Activated CD4-positive, alpha-beta T cell treated with anti-CD3 and anti-CD28 coated beads, Interleukin-2, amount 10 ng/mL, durations not matched to agents 7 days and 5 days (primary cell): Measurements from ENCODE around the gene LOXHD1. TPM values are rescaled to one million over a fixed set of nuclear protein-coding genes. Genes with fewer than 3 reads are reported as not detected.

ENCODE experiments used
- CTCF ChIA-PET: fragments of 350-600 bp; sonication (Branson Sonifier 250); formaldehyde crosslinking; loops from one replicate; lab custom pipeline; 2021; ENCODE audit warnings: antibody characterized with exemption; lab: Charles Lee
- POLR2A ChIA-PET: fragments of 350-600 bp; sonication (Branson Sonifier 250); formaldehyde crosslinking; loops from one replicate; lab custom pipeline; 2021; ENCODE audit warnings: antibody characterized with exemption; lab: Charles Lee
- DNase-seq: peaks from one replicate; pipeline ENCODE4 v3.0.0-alpha.2; 2020
- H3K27ac Mint-ChIP-seq: one replicate; pipeline ENCODE4 v1.8.0; 2021; ENCODE audit warnings: mild to moderate bottlenecking, moderate library complexity, mixed read lengths
- H3K27me3 Mint-ChIP-seq: one replicate; pipeline ENCODE4 v1.8.0; 2021; ENCODE audit warnings: mixed read lengths
- H3K36me3 Mint-ChIP-seq: one replicate; pipeline ENCODE4 v1.8.0; 2021; ENCODE audit warnings: low read depth, mixed read lengths
- H3K4me1 Mint-ChIP-seq: one replicate; pipeline ENCODE4 v1.8.0; 2021; ENCODE audit warnings: mixed read lengths
- H3K4me3 Mint-ChIP-seq: one replicate; pipeline ENCODE4 v1.8.0; 2021; ENCODE audit warnings: mild to moderate bottlenecking, moderate library complexity, mixed read lengths
- H3K9me3 Mint-ChIP-seq: one replicate; pipeline ENCODE4 v1.8.0; 2021; ENCODE audit warnings: mixed read lengths
- total RNA-seq, 2 experiments: library from RNA; stranded (reverse); gene quantifications; one replicate each; pipeline ENCODE4 v1.2.3, GENCODE V29; 2021

LOXHD1 gene
- total RNA-seq, 2 experiments from 2014 or later = 0.25 to 0.35 TPM

DNA sequence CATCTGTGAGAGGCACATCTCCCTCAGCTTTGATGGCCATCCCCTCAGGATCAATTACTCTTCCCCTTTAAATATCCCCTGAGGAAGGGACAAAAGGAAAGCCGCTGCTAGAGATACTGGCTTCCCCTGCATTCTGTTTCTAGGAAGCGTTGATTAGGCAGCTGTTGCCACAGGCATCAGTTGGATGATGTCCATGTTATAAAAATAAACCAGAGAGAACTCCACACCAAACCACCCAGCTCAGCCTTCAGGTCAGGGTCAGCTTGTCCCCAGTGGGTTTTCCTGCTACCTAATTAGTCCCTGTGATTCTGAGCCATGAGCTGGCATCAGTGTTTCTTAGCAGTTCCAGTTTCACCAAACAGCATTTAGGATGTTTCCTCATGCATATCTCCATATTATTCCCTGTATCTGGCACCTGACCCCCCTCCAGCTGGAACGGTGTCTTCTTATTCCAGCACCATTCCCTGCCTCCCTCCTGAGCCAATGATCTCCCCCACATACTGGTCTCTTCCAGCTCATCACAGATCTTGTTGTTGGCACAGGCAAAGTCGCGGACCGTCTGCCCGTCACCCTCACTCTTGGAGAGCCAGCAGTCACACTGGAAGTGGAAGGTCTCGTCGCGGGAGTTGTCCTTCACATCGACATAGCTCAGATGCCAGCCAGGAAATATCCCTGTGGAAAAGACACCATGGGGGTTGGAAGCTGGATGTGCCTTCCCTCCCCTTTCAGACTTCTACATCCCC, 168.4 kb downstream of the LOXHD1 start:
- Mint-ChIP-seq H3K9me3 (no peaks in the 10 kb centered on the region), H3K36me3 (no peaks in the 10 kb centered on the region), H3K27ac (no peak overlapping the region), H3K27me3 (peaks cover 5% of the 10 kb centered on the region), H3K4me1 (no peaks in the 10 kb centered on the region), H3K4me3 (no peak overlapping the region)
- no peak for DNase-seq
- ChIA-PET CTCF (interaction anchor here (0.6 to 1.5 kb wide), 4 partner anchors 12 to 268 kb away, joined by 3 to 4 read pairs (median 3); no protein-coding TSS in a partner anchor), POLR2A (no interaction called here)

GRCh38 chr18:46485675-46486194, 171.3 kb downstream of the LOXHD1 start:
- H3K27ac Mint-ChIP-seq = no peak overlapping the region

GRCh38 chr18:46484971-46485370, 172.0 kb downstream of the LOXHD1 start:
- peaks cover 6% of the 10 kb centered on the region for H3K27me3 Mint-ChIP-seq
- H3K4me1 Mint-ChIP-seq = no peaks in the 10 kb centered on the region
- H3K36me3 Mint-ChIP-seq = no peaks in the 10 kb centered on the region
- CTCF ChIA-PET = no interaction called here
- H3K4me3 Mint-ChIP-seq = no peak overlapping the region
- no peak overlapping the region for H3K27ac Mint-ChIP-seq
- POLR2A ChIA-PET = no interaction called here
- no peak for DNase-seq
- H3K9me3 Mint-ChIP-seq = no peaks in the 10 kb centered on the region

More at GRCh38 chr18:46485675-46486194, 171.3 kb downstream of the LOXHD1 start:
- Mint-ChIP-seq H3K9me3 (no peaks in the 10 kb centered on the region), H3K4me1 (no peaks in the 10 kb centered on the region), H3K27me3 (peaks cover 4% of the 10 kb centered on the region), H3K4me3 (no peak overlapping the region), H3K36me3 (no peaks in the 10 kb centered on the region)
- ChIA-PET POLR2A (no interaction called here), CTCF (no interaction called here)
- no peak for DNase-seq

GRCh38 chr18:46482831-46483230, 174.2 kb downstream of the LOXHD1 start:
- H3K4me1 Mint-ChIP-seq = no peaks in the 10 kb centered on the region
- no peak overlapping the region for H3K27ac Mint-ChIP-seq
- H3K9me3 Mint-ChIP-seq = no peaks in the 10 kb centered on the region
- peaks cover 6% of the 10 kb centered on the region for H3K27me3 Mint-ChIP-seq
- POLR2A ChIA-PET = no interaction called here
- no peak overlapping the region for H3K4me3 Mint-ChIP-seq
- CTCF ChIA-PET = no interaction called here
- no peak for DNase-seq
- H3K36me3 Mint-ChIP-seq = no peaks in the 10 kb centered on the region

DNA sequence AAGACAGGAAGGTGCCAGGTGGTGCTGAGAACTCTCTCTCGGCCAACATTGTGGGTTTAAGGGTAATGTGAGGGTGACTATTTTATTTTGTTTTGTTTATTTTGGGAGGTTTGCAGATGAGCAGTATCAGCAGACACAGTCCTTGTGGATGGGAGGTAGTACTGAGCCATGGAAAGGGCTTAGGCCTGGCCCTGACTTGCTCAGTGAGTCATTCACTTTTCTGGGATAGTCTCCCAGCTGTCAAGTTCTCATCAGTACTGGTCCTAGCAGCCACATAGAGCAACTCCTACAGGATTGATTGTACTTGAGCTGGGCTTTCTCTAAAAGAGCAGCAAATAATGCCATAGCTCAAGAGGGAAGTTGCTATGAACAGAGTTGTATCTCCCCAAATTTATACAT, 175.2 kb downstream of the LOXHD1 start:
- DNase-seq = no peak
- Mint-ChIP-seq H3K27ac (no peak overlapping the region), H3K4me1 (no peaks in the 10 kb centered on the region), H3K36me3 (no peaks in the 10 kb centered on the region), H3K9me3 (no peaks in the 10 kb centered on the region), H3K4me3 (no peak overlapping the region), H3K27me3 (peaks cover 6% of the 10 kb centered on the region)
- POLR2A ChIA-PET = no interaction called here
- CTCF ChIA-PET = interaction anchor here (1.5 kb wide), 1 partner anchor 151 kb away, joined by 3 read pairs; no protein-coding TSS in a partner anchor

DNA sequence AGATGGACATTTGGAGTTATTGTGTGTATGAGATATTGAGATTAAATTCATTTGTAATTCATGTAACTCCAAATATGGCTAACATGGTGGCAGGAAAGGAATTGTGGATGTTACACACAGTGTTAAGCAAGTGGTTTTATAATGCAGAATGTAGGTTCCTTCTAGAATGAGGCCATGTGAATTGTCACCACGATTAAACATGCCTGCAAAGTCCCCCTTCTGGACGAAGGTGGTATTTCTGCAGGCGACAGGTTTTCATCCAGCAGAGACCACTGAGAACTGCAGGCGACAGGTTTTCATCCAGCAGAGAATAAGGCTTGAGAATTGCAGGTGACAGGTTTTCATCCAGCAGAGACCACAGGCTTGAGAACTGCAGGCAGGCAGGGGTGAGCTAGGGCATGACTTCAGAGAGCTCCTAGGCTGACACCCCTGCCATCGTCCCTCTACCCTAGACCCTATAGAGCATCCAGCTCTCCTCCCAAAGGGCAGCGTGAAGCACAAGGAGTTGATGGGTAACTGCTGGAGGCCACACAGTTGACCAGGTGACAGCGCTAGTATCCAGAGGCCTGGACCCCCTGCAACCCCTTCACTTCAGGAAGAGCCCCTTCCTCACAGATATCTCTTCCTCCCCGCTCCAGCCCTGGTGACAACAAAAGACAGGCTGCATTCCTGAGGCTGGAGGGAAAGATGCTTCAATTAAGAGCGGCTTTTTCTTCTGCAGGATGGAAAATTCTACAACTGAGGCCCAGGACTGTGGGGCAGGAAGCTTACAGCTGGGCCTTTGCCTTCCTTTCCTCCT, 175.8 kb downstream of the LOXHD1 start:
- CTCF ChIA-PET = interaction anchor here (1.5 kb wide), 1 partner anchor 151 kb away, joined by 3 read pairs; no protein-coding TSS in a partner anchor
- Mint-ChIP-seq H3K4me1 (no peaks in the 10 kb centered on the region), H3K9me3 (no peaks in the 10 kb centered on the region), H3K27me3 (peaks cover 9% of the 10 kb centered on the region), H3K27ac (no peak overlapping the region), H3K4me3 (no peak overlapping the region), H3K36me3 (no peaks in the 10 kb centered on the region)
- POLR2A ChIA-PET = no interaction called here
- peak; percentile 64 for DNase-seq

DNA sequence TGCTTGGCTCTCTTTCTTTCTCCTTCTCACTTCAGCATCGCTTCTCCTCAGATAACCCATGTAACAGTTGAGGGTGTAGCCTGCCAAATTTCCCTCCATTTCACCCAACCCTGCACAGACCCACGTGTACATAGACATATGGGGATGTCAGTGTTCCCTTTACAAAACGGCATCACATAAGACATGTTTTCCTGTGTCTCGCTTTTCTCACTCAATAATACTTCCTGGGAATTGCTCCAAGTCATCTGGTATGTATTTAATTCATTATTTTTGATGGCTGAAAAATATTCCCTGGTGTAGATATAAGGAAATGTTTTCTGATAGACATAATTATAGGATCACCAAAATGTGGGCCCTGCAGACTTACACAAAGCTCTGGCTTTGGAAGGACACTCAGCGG, 176.8 kb downstream of the LOXHD1 start:
- Mint-ChIP-seq H3K9me3 (no peaks in the 10 kb centered on the region), H3K4me3 (no peak overlapping the region), H3K27me3 (peaks cover 8% of the 10 kb centered on the region), H3K36me3 (no peaks in the 10 kb centered on the region), H3K4me1 (peaks cover 5% of the 10 kb centered on the region), H3K27ac (no peak overlapping the region)
- ChIA-PET CTCF (no interaction called here), POLR2A (interaction anchor here (0.8 kb wide), 1 partner anchor 178 kb away, joined by 4 read pairs; no protein-coding TSS in a partner anchor)
- DNase-seq = no peak

DNA sequence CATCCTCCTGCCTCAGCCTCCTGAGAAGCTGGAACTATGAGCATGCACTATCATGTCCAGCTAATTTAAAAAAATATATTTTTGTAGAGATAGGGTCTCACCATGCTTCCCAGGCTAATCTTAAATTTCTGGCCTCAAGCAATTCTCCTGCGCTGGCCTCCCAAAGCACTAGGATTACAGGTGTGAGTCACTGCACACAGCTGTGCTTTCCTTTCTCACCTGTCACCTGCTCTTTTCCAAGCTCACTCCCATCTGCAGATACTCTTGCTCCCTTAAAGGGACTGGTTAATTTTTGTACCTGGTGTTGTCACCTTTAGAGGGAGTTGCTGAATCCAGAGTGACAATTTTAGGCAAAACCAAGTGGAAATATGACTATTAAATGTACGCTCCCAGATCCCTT, 178.2 kb downstream of the LOXHD1 start:
- H3K4me3 Mint-ChIP-seq = no peak overlapping the region
- H3K9me3 Mint-ChIP-seq = no peaks in the 10 kb centered on the region
- no peak overlapping the region for H3K27ac Mint-ChIP-seq
- ChIA-PET CTCF (no interaction called here), POLR2A (no interaction called here)
- peaks cover 5% of the 10 kb centered on the region for H3K27me3 Mint-ChIP-seq
- H3K4me1 Mint-ChIP-seq = peaks cover 18% of the 10 kb centered on the region
- H3K36me3 Mint-ChIP-seq = no peaks in the 10 kb centered on the region
- DNase-seq = no peak

- no peak overlapping the region for H3K4me3 Mint-ChIP-seq
- DNase-seq = no peak
- POLR2A ChIA-PET = no interaction called here
Measured at GRCh38 chr18:46477425-46478011, 179.5 kb downstream of the LOXHD1 start.

GRCh38 chr18:46475390-46475752, 181.6 kb downstream of the LOXHD1 start:
- peaks cover 18% of the 10 kb centered on the region for H3K4me1 Mint-ChIP-seq

More at GRCh38 chr18:46477425-46478011, 179.5 kb downstream of the LOXHD1 start:
- Mint-ChIP-seq H3K27me3 (peaks cover 5% of the 10 kb centered on the region), H3K4me1 (peaks cover 18% of the 10 kb centered on the region), H3K9me3 (no peaks in the 10 kb centered on the region), H3K36me3 (no peaks in the 10 kb centered on the region), H3K27ac (no peak overlapping the region)
- CTCF ChIA-PET = no interaction called here

DNA sequence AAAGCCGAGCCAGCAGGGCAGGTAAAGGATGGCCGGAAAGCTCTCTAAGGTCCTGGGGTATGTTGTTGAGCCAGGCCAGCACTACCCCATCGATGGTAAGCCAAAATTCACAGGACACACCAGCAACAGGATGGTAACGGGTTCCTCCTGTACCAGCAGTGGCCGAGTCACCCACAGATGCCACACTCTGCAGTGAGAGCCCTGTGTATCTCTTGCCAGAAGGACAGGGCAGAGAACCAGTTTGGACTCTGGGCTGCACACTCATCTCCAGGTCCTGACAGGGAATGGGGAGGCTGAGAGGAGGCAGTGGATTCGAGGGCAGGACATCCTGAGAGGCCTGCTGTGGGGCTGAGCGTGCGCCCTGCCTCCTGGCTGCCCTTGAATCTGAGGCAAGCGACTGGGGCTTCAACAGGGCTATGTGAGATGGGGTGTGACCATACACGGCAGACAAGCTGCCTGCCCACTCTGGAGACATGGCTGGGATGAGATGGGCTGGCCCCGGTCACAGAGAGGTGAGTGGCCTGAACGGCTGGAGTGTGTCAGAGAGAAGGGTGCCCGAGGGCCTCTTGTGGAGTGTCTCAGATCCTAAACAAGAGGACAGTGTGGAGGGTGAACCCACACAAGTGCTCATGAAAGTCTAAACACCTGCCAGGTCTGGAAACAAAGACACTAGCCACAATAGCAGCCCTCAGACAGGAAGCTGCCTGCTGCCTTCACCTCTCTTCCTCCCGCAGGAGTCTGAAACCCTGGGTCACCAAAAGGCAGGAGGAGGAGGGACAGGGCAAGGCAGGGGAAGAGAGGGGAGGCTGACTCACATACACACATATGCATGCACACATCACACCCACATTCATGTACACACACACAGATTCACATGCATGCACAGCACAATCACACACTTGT, 182.3 kb downstream of the LOXHD1 start:
- no peaks in the 10 kb centered on the region for H3K9me3 Mint-ChIP-seq
- CTCF ChIA-PET = no interaction called here
- DNase-seq = peak; percentile 25
- no peak overlapping the region for H3K27ac Mint-ChIP-seq
- H3K27me3 Mint-ChIP-seq = peaks cover 3% of the 10 kb centered on the region
- H3K36me3 Mint-ChIP-seq = no peaks in the 10 kb centered on the region
- POLR2A ChIA-PET = no interaction called here
- peaks cover 18% of the 10 kb centered on the region for H3K4me1 Mint-ChIP-seq
- no peak overlapping the region for H3K4me3 Mint-ChIP-seq

More at GRCh38 chr18:46475390-46475752, 181.6 kb downstream of the LOXHD1 start:
- Mint-ChIP-seq H3K27me3 (peaks cover 5% of the 10 kb centered on the region), H3K36me3 (no peaks in the 10 kb centered on the region), H3K4me3 (no peak overlapping the region), H3K27ac (no peak overlapping the region), H3K9me3 (no peaks in the 10 kb centered on the region)
- ChIA-PET CTCF (interaction anchor here (1.3 kb wide), 1 partner anchor 13 kb away, joined by 3 read pairs; no protein-coding TSS in a partner anchor), POLR2A (no interaction called here)
- no peak for DNase-seq
